Activated CD4-positive, alpha-beta T cell treated with anti-CD3 and anti-CD28 coated beads, Interleukin-10, Interleukin-2, amounts not matched to agents 100 ng/mL and 50 ng/mL, durations not matched to agents 16 hours and 8 hours (primary cell): Measurements from ENCODE around the gene ARL16.

Experiments
- DNase-seq: peaks from one replicate; pipeline ENCODE4 v3.0.0-alpha.2; 2020

ARL16 gene

DNA sequence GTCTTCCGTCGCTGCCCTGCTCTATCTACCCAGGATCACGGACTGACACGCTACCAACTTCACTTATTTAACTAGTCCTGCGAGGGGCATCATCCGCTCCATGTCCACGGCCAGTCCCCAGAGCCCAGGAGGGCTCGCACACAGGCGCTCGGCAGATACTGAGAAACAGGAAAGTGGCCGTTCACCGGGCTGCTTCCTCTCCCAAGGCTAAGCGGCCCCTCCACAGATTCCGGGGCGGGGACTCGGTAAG, 17.6 kb downstream of the ARL16 start:
- DNase-seq, result no peak

GRCh38 chr17:81665205-81666091, 18.1 kb downstream of the ARL16 start:
- peak; percentile 77 for DNase-seq

DNA sequence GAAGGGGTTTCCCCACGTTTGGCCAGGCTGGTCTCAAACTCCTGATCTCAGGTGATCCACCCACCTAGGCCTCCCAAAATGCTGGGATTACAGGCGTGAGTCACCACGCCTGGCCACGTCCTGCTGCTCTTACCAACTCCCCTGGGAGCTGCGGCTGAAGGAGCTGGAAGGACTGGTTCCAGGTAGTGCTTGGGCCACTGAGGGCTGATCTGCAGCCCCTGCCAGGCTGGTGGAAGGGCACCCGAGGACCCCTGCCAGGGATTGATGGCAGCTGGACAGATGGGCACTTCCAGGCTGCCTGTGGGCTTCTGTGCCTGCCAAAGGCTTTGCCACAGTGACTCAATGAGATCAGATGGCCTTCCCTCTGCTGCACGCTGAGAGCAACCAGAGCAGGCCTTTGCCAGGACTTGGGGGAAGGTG, 19.5 kb downstream of the ARL16 start:
- DNase-seq, result peak; percentile 27

DNA sequence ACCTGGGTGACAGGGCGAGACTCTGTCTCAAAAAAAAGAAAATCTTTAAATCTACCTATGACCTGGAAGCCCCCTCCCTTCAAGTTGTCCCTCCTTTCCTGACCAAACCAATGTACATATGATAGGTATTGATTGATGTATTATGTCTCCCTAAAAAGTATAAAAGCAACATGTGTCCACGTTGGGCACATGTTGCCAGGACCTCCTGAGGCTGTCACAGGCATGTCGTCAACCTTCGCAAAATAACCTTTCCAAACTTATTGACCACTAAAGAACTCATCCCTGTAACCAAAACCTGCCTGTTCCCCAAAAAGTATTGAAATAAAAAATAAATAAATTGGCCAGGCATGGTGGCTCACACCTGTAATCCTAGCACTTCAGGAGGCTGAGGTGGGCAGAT, 21.6 kb downstream of the ARL16 start:
- DNase-seq, result no peak

- no peak for DNase-seq
Observed at GRCh38 chr17:81660441-81660840, 23.2 kb downstream of the ARL16 start.

DNA sequence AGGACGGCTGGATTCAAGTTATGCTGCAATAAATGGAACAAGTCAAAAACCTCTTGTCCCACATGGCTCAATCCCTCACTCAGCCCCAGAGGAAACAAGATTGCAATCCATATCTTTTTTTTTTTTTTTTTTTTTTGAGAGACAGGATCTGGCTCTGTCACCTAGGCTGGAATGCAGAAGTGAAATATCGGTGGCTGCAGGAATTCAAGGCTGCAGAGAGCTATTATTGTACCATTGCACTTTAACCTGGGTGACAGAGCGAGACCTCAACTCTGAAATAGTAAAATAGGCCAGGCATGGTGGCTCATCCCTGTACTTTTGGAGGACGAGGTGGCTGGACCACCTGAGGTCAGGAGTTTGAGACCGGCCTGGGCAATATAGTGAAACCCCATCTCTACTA, 24.6 kb downstream of the ARL16 start:
- DNase-seq, result no peak

GRCh38 chr17:81656835-81657234, 26.8 kb downstream of the ARL16 start:
- no peak for DNase-seq

GRCh38 chr17:81656118-81656743, 27.4 kb downstream of the ARL16 start, which contains the start of gene PDE6G:
Gene PDE6G, minus strand, starts transcription at chr17:81656542. Its CDS starts 3,237 bp downstream, at chr17:81653305.
- no peak for DNase-seq

DNA sequence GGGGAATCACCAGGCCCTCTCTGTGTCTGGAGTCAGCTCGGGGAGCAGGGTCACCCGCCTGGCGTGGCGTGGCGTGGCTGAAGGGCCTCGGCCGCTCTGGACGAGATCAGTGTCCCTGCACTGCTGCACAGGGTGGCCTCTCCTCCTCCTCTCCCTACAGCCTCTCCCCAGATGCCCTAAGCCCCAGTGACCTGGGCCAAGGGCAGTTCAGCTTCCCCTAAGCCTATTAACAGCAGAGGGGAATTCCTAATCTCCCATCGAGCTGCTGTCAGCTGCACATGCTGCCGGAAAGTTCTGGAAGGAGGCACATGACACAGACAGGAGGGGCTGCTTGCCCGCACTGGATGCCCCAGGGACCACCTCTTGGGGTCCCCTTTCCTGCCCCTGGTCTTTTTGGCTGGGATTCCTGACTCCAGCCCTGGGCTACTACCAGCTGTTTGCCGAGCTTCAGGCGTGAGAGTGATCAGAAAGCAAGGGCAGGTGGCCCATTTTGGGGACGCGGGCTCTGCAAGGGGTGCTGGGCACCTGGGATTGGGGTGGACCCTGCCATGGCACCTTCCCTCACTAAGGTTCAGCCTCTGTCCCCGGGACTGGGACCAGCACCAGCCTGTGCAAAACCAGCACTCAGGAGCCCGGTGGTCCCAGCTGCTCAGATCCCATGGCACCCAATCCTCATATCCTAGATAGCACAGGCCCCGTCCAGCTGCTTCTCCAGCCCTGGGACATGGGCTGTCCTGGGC, 28.0 kb downstream of the ARL16 start:
- no peak for DNase-seq

GRCh38 chr17:81652906-81653771, 30.5 kb downstream of the ARL16 start:
- DNase-seq, result peak; percentile 17

- no peak for DNase-seq
Observed at GRCh38 chr17:81651692-81652091, 31.9 kb downstream of the ARL16 start.

GRCh38 chr17:81650951-81651350, 32.6 kb downstream of the ARL16 start:
- no peak for DNase-seq

DNA sequence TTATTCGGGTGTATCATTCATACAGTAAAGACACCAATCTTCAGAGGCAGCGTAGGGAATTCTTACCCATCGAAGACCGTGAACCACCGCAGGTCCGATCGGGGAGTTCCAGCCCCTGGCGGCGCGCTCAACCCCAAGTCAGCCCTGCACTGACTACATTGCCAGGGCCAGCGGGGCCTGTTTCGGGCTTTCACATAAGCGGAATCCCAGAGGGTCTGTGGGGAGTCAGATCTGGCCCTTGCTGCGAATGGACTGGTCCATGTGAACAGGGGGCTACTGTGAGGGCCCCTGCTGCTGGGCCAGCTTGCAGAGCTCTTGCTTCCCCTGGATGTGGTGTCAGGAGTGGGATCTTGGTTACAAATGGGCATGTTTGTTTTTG, 34.9 kb downstream of the ARL16 start:
- DNase-seq, result no peak

- DNase-seq, result no peak
Observed at GRCh38 chr17:81648013-81648706, 35.4 kb downstream of the ARL16 start.

DNA sequence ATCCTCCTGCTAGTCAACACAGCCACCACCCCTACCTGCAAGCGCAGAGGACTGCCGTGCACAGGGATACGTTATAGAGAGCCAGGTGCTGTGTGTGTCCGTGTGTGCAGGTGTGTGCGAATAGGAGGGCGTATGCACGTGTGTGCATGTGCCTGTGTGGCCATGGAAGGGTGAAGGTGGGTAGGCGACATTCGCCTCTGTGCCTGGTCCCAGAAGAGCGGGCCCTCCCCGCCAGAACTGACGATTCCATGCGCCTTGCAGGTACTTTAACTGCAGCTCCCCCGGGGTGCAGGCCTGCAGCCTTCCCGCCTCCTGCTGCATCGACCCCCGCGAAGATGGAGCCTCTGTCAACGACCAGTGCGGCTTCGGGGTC, 36.0 kb downstream of the ARL16 start:
- DNase-seq, result no peak

DNA sequence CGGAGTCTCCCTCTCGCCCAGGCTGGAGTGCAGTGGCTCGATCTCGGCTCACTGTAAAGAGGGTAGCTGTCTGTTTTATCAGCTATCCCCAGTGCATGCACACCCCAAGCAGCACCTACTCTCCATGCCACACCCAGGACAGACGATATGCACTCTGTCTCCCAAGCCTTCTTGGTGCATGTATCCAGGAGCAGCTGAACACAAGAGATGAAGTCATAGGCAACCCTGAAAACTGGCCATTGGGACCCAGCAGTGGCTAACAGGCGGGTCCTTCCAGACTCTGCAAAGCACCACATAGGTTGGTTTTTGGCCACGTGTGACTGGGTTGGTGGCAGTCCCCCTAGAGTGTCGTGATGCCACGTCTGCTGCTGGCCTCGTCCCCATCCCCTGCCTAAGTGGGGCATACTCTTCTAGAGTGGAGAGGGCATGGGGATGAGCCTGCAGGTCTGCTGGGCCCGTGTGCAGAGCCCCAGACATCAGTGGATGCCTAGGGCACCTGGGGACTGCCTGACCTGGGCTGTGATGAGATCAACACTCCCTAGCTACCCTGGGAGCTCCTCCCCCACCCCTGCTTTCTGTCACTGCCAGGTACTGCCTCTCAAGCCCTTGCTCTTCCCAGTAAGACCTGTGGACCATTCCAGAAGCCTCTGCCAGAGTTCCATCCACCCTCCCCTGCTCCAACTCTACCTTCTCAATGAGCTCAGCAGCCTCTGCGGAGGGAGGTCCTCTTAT, 36.6 kb downstream of the ARL16 start:
- DNase-seq, result no peak

- no peak for DNase-seq
Observed at GRCh38 chr17:81644976-81645952, 38.3 kb downstream of the ARL16 start.

GRCh38 chr17:81644496-81644895, 39.1 kb downstream of the ARL16 start:
- no peak for DNase-seq

DNA sequence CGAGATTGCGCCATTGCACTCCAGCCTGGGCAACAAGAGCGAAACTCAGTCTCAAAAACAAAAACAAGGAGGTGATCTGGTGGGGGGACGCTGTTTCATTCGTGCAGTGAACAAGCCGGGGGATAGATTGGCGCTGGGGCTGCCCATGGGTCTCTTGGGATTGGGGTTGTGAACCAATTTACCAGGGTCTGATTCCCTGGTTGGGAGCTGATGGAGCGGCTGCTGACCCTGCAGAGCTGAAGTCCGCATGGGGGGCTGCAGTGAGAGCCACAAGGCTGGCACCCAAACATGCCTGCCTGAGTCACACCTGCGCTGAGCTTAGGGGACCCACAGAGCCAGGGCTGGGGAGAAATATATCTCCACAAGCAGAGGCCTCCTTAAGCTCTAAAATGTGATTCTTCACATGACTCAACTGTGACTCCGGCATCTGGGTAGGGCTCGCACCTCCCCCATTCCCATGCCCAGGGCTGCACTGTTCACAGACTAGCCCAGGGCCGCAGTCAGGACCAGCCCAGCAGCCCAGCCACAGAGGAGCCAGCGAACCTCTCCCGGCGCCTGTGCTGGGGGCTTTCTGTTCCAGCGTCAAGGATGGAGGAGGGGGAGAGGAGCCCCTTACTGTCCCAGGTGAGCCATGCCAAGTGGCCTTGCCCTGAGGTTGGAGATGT, 41.6 kb downstream of the ARL16 start:
- DNase-seq, result no peak

- no peak for DNase-seq
Observed at GRCh38 chr17:81640011-81640410, 43.6 kb downstream of the ARL16 start.
